ENCODE results near the gene TOMM20.
"Not testable (repeated sequence)": the region's sequence is repeated elsewhere in the genome, so short reads cannot be mapped to it uniquely, and the experiment has no call there.

The TOMM20 gene

GRCh38 chr1:235128456-235129328, at the start of gene TOMM20:
TOMM20 (minus strand) TSS chr1:235128837; CDS start chr1:235128715, 122 bp downstream.
- DNase-seq, result peak; percentile 100

DNA sequence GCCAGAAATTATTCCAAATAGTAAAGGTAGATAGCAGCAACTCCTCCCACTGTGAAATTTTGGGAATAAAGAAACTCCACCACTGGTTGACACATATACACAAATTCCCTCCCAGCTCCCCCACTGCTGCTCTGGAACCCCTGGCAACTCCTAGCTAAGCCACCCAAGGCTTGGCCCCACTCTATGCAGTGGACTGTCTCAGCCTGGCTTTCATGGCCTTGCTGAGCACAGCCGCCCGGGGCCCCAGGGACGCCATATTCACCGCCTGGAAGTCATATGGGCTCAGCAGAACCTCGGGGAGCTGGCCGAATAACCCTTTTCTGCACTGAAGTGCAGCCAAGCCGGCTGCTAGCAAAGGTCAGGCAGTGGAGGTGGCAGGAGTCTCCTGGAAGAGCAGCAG, 47.8 kb upstream of the TOMM20 start:
- no peak for DNase-seq

DNA sequence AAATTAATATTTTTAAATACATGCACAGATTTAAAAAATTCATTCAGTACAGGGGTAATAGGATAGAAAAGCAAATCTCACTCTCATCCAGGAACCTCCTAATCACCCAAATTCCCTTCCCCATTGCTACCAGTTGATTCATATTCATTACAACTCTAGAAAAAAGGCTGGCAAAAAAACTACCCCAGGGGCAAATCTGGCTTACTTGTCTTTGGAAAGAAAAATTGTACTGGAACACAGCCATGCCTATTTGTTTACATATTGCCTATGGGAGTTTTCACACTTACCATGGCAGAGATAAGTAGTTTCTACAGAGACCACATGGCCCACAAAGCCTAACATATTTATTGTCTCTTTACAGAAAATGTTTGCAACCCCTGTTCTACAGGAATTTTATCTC, 41.3 kb upstream of the TOMM20 start:
- DNase-seq, result no peak

DNA sequence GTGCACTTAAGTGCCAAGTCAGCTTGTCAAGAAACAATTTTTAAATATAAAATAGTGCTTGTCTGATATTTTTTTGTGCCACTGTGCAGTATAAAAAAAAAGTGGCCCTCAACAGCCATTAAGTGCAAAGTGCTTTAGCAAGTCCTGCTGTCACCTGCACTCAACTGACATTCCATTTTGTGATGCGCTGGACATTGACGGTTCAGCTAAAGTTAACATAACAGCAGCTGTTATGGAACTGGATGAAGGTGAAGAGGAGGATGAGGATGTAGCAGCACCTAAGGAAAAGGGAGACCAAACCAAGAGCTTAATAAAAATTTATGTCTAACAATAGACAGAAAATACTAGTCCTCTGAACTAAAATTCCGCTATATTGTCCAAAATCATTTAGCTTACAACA, 39.7 kb upstream of the TOMM20 start:
- DNase-seq, result no peak

DNA sequence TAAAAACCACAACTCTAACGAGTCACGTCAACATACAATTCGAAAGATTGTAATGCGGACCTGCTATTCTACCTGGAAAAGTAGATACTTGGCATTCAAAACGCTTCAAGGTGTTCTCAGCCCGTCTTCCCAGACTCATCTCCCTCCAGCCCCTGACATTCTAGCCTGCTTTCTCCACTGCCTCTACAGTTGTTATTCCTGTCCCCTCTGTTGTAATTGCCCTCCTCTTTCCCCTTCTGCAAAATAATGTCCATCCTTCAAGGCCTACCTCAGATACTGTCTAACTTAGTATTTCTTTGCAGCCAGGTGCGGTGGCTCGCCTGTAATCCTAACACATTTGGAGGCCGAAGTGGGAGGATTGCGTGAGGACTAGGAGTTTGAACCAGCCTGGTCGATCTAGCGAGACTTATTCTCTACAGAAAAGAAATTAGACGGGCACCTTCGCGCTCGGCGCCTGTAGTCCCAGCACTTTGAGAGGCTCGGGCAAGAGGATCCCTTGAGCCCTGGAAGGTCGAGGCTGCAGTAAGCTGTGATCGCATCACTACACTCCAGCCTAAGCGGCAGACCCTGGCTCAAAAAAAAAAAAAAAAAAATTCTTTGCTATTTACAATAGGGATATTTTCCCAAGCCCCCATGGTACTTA, 33.2 kb upstream of the TOMM20 start:
- peak; percentile 36 for DNase-seq

DNA sequence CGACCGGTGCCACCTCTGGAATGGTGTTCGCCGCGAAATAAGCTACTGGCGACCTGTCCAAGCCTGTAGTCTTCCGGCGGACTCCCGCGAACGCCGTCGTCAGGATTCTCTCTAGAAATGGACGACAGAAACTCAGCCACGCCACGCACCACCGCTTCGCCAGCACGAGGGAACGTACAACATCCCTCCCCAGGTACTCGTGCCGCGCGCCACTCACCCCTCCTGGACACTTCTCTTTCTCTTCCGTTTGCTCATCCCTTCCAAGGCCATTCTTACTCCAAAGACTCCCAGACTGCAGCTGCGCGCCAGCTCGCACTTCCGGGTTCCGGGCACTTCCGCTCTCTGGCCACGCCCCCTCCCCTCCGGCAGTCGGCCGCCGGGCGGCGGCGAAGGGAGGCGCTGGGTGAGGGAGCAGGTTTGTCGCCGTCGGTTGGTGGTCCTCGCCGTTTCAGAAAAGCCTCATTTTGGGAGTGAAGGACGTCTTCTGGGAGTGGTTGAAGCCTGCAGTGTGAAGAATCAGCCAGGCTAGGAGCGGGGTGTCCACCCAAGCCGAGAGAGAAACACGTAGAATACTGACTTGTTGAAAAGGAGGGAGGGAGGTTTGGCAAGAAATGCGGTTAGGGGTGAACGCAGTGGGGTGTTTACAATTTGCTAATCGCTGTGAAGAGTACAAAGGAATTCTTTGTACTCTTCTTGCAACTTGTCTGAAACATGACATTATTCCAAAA, 32.5 kb upstream of the TOMM20 start, which contains the start of gene RBM34:
TSS of gene RBM34 (minus strand) at position 294 of the 728 bp plus-strand sequence. CDS start at position 270, 24 bp downstream.
- peak; percentile 95 for DNase-seq

GRCh38 chr1:235160383-235160956, 31.8 kb upstream of the TOMM20 start:
- DNase-seq, result no peak

GRCh38 chr1:235159930-235160329, 31.3 kb upstream of the TOMM20 start:
- DNase-seq, result not testable (repeated sequence)

GRCh38 chr1:235159284-235159683, 30.6 kb upstream of the TOMM20 start:
- not testable (repeated sequence) for DNase-seq

DNA sequence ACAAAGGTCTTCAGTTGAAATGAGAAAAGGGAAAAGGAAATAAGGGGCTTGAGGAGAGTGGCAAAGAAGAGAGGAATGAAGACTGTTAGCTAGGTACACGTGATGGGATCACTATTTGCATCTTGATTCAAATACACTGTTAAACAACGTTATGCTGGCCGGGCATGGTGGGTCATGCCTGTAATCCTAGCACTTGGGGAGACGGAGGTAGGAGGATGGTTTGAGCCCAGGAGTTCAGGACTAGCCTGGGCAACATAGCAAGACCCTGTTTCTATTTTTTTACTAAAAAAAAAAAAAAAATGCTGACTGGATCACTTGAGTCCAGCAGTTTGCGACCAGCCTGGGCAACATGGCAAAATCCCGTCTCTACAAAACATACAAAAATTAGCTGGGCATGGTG, 30.0 kb upstream of the TOMM20 start:
- DNase-seq, result no peak

DNA sequence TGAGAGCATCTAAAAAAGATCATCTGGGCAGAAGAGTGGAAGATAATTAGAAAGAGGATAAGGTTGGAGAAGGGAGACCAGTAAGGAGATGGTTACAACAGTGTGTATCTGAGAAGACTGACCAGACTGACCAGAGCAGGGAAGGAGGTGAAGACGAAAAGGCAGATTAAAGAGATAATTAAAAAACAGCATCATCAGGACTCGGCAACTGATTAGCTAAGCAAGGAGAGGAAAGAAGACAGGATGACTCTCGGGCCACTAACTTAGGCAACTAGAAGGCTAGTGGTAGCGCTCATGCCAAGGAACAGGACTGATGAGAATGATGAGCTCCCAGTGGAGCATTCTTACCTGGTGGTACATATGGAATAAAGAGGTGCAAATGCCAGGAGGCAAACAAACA, 28.5 kb upstream of the TOMM20 start:
- no peak for DNase-seq

DNA sequence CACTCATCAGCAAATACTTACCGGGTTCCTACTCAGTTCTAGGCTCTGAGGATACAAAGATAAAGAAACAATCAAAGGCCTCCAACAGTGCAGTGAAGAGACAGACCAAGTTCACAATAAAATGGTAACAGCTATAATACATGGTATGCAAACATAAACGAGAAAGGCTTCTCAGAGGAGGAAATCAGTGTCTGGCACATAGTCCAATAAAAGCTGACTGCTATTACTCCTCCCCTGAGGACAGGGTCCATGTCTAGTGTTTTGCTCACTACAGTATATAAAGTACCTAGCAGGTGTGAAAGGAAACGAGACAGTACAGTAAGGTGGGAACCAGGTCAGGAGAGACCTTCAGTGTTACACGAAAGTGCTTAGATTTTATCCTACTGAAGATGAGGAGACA, 28.1 kb upstream of the TOMM20 start:
- no peak for DNase-seq

GRCh38 chr1:235156265-235156664, 27.6 kb upstream of the TOMM20 start:
- no peak for DNase-seq

DNA sequence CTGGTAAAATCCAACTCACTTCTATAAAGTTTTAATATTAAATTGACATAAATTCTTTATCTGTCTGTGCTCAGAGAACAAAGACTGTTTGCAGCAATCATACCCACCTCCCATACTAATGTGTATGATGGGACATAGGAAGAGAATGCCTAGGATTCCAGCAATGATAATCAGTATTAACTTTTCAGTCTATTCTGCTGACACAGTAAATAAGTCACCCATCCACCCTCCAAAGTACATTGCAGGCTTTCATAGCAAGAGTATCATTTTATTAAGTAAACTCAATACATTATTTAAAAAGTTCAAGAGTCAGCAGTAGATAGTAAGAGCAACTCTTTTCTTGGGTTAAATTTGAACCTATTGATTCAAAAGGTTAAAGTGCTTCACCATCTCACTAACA, 23.6 kb upstream of the TOMM20 start:
- no peak for DNase-seq

DNA sequence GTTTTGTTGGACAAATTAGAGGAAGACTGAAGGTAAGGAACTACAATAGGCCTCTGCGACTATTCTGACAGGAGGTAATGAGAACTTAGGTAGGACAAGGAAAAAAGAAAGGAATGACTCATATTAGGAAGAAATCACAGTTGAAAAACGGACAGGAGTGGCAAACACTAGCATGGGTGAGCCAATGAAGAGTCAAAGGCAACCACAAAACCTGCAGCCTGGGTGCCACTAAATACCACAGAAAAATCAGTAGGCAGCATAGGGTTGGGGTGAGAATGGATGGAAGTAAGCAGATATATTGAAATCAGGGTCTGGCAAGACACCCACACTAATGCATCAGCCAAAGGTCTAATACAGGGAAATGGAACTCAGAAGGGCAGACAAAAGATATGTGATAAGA, 22.4 kb upstream of the TOMM20 start:
- DNase-seq, result no peak

DNA sequence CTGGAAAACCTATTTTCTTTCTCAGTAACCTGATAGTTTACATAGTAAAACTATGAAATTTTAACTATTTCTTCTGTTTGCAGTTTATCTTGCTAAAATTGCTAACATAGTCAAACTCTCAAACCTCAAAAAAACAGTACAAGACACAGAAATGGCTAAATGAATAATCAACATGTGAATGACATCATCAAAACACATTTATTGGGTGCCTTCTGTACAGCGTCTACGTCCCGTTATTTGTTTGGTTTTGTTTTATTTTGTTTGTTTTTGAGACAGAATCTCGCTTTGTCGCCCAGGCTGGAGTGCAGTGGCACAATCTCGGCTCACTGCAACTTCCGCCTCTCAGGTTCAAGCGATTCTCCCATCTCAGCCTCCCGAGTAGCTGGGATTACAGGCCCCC, 21.2 kb upstream of the TOMM20 start:
- DNase-seq, result no peak

DNA sequence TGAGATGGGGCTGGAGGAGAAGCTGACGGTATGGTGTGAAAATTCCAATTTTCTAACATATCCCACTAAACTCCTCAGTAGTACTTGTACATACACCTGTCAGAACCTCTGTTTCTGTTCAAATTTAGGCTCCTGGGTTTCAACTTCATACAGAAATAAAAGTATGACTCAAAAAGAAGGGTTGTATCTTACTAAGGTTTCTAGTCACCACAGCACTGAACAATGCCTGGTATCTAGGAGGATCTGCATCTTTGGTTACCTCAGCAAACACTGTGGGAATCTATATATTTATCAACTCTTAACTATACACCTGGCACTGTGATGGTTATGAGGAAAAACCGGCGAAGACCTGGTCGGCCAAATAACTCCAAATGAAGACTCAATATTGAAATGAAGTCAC, 18.6 kb upstream of the TOMM20 start:
- DNase-seq, result no peak

DNA sequence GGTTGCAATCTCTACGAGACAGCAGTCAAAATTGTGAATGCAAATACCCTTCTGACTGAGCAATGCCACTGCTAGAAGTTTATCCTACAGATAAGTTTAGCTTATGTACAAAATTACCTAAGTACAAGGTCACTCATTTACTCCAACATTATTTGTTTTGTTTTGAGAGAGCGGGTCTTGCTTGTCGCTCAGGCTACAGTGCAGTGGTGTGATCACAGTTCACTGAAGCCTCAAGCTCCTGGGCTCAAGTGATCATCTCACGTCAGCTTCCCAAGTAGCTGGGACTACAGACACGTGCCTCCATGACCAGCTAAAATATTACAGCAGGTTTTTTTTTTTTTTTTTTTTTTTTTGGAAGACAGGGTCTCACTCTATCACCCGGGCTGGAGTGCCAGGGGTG, 17.0 kb upstream of the TOMM20 start:
- no peak for DNase-seq

- no peak for DNase-seq
These were observed 14.4 kb upstream of the TOMM20 start for GRCh38 chr1:235142991-235143390.

DNA sequence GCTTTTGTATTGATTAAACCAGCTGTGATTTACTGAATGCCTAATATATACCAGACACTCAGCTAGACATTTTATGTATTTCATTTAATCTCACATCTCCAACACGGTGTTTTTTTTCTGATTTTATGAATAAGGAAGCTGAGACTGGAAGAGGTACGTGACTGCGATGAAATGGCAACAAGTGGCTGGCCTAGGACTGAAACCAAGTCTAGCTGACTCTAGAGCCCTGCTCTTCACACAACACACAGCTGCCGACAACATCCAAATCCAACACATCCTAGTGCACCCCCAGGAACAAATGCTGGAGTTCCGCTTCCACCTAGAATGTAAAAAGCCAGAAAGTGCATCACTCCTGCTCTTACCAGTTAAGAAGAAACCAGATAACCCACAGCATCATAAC, 10.7 kb upstream of the TOMM20 start:
- no peak for DNase-seq

DNA sequence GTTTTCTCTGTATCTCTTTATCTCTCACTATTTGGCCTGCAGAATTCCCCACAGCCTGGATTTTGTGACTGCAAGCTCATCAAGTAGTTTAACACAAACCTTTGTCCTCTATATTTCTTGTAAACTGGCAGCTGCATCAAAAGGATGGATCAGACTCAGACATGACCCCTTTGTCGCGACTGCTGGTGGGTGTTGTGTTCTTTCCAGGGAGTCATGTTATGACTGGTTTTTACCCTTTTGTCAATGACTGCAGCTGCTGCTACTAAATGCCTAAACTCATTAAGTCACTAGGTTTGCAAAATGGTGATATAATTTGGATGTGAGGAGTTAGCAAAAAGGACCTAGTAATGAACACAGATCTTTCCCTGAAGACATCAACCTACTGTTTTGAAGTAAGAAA, 10.2 kb upstream of the TOMM20 start:
- DNase-seq, result no peak

DNA sequence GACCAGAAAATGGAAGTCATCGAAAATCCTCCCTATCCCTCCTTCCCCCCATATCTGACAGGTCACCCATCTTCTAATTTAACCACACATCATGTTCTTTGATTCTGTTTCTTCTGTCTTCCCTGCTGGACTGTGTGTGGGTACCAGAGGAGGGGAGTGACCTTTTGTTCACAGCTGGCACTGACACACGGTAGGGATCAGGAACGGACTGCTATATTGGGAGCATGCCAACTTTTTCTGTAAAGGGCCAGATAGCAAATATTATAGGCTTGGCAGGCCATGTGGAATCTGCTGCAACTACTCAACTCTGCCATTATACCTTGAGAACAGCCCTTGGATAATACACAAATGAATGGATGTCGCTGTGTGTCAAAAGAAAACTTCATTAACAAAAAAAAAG, 7.5 kb upstream of the TOMM20 start:
- DNase-seq, result no peak

DNA sequence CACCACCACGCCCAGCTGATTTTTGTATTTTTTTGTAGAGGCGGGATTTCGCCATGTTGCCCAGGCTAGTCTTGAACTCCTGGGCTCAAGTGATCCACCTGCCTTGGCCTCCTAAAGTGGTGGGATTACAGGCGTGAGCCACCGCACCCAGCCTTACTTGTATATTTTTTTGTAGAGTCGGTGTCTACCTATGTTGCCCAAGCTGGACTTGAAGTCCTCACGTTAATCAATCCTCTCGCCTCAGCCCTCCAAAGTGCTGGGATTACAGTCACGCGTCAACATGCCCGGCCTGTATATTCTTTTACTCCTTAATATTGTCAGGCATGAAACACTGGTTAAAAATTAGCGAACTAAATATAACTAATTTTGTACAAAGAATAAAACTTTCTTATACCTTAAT, 5.5 kb upstream of the TOMM20 start:
- no peak for DNase-seq

All from NCI-H82 (cell line).